GM21528 (cell line): ENCODE measurements around the gene MRPS33.

ENCODE experiments used
- ATAC-seq: cut with Tn5 transposase; IDR thresholded peaks from one replicate; pipeline ENCODE4 v1.9.1; 2021; ENCODE audit warnings: mild to moderate bottlenecking, moderate library complexity; ENCODE audit not compliant: unreplicated experiment, low FRiP score

The MRPS33 gene

GRCh38 chr7:141012696-141013344 lies 1.9 kb downstream of the MRPS33 start:
- ATAC-seq, result no peak

GRCh38 chr7:141012044-141012685 lies 2.6 kb downstream of the MRPS33 start:
- ATAC-seq, result peak; percentile 39

- no peak for ATAC-seq
These were observed 3.3 kb downstream of the MRPS33 start for GRCh38 chr7:141011443-141011842.

- no peak for ATAC-seq
These were observed 11.3 kb downstream of the MRPS33 start for GRCh38 chr7:141003172-141004065.

- ATAC-seq, result no peak
These were observed 13.2 kb downstream of the MRPS33 start for GRCh38 chr7:141001546-141001945.

- ATAC-seq, result no peak
These were observed 13.6 kb downstream of the MRPS33 start for GRCh38 chr7:141001122-141001521.

GRCh38 chr7:140998715-140999114 lies 16.0 kb downstream of the MRPS33 start:
- no peak for ATAC-seq

- no peak for ATAC-seq
These were observed 22.3 kb downstream of the MRPS33 start for GRCh38 chr7:140992422-140992821.

GRCh38 chr7:140990193-140990962 lies 24.4 kb downstream of the MRPS33 start:
- no peak for ATAC-seq

GRCh38 chr7:140989068-140989467 lies 25.7 kb downstream of the MRPS33 start:
- ATAC-seq, result no peak

- no peak for ATAC-seq
These were observed 30.9 kb downstream of the MRPS33 start for GRCh38 chr7:140983802-140984201.

- ATAC-seq, result no peak
These were observed 32.2 kb downstream of the MRPS33 start for GRCh38 chr7:140982508-140982907.

GRCh38 chr7:140981951-140982350 lies 32.8 kb downstream of the MRPS33 start:
- ATAC-seq, result no peak

GRCh38 chr7:140977741-140978140 lies 37.0 kb downstream of the MRPS33 start:
- ATAC-seq, result no peak

- no peak for ATAC-seq
These were observed 41.6 kb downstream of the MRPS33 start for GRCh38 chr7:140972876-140973829.

- no peak for ATAC-seq
These were observed 42.4 kb downstream of the MRPS33 start for GRCh38 chr7:140972344-140972743.

- ATAC-seq, result no peak
These were observed 47.3 kb downstream of the MRPS33 start for GRCh38 chr7:140967438-140967837.

GRCh38 chr7:140966561-140967233 lies 48.1 kb downstream of the MRPS33 start:
- ATAC-seq, result no peak

- no peak for ATAC-seq
These were observed 53.6 kb downstream of the MRPS33 start for GRCh38 chr7:140961117-140961516.
